ENCODE results near the gene IGF1R. TPM values are rescaled to one million over a fixed set of nuclear protein-coding genes. Genes with fewer than 3 reads are reported as not detected.

IGF1R gene
- total and polyA plus RNA-seq, 2 of the 8 experiments (the other 6 are each of a cell fraction or from before 2014, with no cell fraction given): 32.9 to 109 TPM

DNA sequence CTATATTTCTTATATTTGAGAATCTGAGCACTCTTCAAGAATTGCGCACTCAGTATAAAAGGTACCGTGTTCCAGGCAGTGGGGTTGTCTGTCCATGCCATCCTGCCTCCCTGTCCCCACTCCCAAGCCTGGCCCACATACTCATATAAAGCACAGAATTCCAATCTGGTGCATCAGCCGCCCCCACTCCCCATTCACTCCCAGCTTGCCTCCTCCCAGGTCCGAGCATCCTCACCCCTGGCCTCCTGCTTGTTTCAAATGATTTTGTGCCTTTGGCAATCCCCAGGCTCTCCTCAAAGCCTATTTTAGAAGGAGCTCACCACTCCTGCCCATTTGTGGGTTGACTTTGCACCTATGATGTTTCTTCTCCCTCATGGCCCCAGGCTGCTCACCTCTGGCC lies 22.2 kb upstream of the IGF1R start (continued):
- TF ChIP-seq NANOG (IDR thresholded peaks at IDR 0.05; ENCODE audit: insufficient read depth, low read depth, low read length, poor library complexity, severe bottlenecking): no peak
- TF ChIP-seq JUN (IDR thresholded peaks at IDR 0.05; ENCODE audit: low read depth, low read length): no peak
- no peak for TF ChIP-seq TAF7 (optimal IDR thresholded peaks at IDR 0.05; ENCODE audit: borderline replicate concordance, low read depth, low read length)
- no peak for TF ChIP-seq JUND (IDR thresholded peaks at IDR 0.05; ENCODE audit: low read length)
- TF ChIP-seq KDM1A (IDR thresholded peaks at IDR 0.05; ENCODE audit: borderline replicate concordance, low read length): no peak
- no peak for TF ChIP-seq SRF (IDR thresholded peaks at IDR 0.05; ENCODE audit: low read depth, low read length)
- no peak for TF ChIP-seq YY1 (IDR thresholded peaks at IDR 0.05; ENCODE audit: low read depth, low read length)
- no peak for TF ChIP-seq ZNF274 (IDR thresholded peaks at IDR 0.05; ENCODE audit: borderline replicate concordance, extremely low read depth, low read length)
